ENCODE measurements around the gene PRODH2.
"Not testable (repeated sequence)": the region's sequence is repeated elsewhere in the genome, so short reads cannot be mapped to it uniquely, and the experiment has no call there.

Gene PRODH2

GRCh38 chr19:35843676-35844481 lies 31.2 kb upstream of the PRODH2 start:
- no peak for DNase-seq (ENCODE audit: low read depth in 2 of 2)

GRCh38 chr19:35842666-35843272 lies 30.1 kb upstream of the PRODH2 start:
- no peak for DNase-seq (ENCODE audit: low read depth in 2 of 2)

DNA sequence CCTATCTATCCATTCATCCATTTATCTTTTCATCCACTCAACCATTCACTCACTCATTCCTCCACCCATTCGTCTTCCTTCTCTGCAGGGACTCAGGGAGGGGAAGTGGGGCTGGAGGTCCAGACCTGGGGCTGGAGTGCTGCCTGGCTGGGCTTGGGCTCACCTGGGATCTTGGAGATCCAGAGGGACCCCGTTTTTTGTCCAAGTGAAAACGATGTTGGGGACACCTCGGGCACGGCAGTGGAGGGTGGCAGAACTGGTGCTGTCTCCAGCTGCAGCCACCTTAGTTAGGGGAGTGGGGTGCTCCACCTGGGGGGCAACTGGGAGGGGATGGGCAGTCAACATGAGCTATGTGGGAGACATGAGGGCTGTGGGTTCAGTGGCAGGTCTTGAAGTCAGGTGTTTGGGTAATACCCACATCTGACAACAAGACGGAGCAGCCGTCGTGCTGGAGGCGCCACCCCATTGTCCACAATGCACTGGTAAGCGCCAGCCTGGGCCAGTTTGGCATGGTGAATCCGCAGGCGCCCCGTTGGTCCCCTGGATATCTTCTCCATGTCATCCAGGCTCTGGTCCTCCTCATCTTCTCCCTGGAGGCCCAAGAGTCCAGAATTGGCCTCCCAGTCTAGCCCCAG lies 29.4 kb upstream of the PRODH2 start:
- DNase-seq (ENCODE audit: low read depth in 2 of 2) = no peak

DNA sequence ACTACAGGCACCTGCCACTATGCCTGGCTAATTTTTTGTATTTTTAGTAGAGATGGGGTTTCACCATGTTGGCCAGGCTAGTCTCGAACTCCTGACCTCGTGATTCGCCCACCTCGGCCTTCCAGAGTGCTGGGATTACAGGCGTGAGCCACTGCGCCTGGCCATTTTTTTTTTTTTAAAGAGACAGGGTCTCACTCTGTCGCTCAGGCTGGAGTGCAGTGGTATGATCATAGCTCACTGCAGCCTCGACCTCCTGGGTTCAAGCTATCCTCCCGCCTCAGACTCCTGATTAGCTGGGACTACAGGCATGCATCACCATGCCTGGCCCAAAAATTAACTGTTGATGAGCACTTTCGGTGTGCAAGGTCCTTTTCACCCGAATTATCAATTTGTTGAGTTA lies 23.5 kb upstream of the PRODH2 start:
- DNase-seq (ENCODE audit: low read depth in 2 of 2) = not testable (repeated sequence)

DNA sequence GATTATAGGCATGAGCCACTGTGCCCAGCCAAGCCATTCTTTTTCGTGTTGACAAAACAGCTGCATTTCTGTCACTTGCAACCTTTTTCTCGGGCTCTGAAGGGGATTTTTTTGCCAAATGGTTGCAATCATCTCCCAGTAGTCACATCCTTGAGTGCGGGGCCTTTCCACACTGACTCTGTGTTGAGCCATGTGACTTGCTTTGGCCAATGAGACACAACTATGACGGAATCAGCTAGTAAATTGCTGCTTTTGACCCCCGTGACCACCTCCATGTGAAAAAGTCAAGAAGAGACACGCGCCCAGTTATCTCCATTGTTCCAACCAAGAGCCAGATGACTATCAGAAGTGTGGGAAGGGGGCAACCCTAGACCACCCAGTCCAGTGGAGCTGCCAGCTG lies 21.3 kb upstream of the PRODH2 start:
- DNase-seq (ENCODE audit: low read depth in 2 of 2) = no peak

- no peak for DNase-seq (ENCODE audit: low read depth in 2 of 2)
These were observed 19.4 kb upstream of the PRODH2 start for GRCh38 chr19:35832054-35832453.

DNA sequence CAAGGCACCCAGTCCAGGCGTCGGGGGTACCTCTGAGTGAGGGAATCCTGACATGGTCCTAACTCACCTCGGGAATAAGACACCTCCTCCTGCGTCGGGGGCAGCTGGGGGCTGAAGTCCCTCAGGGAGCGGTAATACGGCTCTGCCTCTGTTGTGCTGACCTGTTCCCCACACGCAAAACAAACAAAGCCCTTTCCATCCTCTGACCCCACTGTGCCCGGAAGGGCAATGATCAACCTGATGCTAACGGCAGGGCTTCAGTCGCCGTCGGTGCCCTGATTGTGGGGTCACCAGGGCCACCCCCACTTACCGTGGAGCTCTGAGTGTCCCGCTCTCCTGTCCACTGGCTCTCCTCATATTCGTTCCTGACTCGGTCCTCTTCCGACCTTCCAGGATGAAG lies 18.3 kb upstream of the PRODH2 start:
- no peak for DNase-seq (ENCODE audit: low read depth in 2 of 2)

GRCh38 chr19:35828692-35829301 lies 16.2 kb upstream of the PRODH2 start:
- DNase-seq (ENCODE audit: low read depth in 2 of 2) = peak; percentile 23 to 64

GRCh38 chr19:35824150-35824549 lies 11.5 kb upstream of the PRODH2 start:
- DNase-seq (ENCODE audit: low read depth in 2 of 2) = no peak

- DNase-seq (ENCODE audit: low read depth in 2 of 2) = no peak
These were observed 9.9 kb upstream of the PRODH2 start for GRCh38 chr19:35822579-35822978.

- DNase-seq (ENCODE audit: low read depth in 2 of 2) = no peak
These were observed 5.8 kb upstream of the PRODH2 start for GRCh38 chr19:35818445-35818844.

DNA sequence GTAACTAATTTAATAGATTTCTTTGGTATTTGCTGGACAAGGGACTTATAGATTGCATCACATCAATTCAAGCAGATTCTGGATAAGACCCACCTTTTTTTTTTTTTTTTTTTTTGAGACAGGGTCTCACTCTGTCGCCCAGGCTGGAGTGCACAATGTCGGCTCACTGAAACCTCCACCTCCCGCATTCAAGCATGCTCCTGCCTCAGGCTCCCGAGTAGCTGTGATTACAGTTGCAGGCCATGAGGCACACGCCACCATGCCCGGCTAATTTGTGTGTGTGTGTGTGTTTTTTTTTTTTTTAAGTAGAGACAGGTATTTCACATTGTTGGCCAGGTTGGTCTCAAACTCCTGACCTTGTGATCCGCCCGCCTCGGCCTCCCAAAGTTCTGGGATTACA lies 4.2 kb upstream of the PRODH2 start:
- DNase-seq (ENCODE audit: low read depth in 2 of 2) = no peak

GRCh38 chr19:35816262-35816661 lies 3.6 kb upstream of the PRODH2 start:
- DNase-seq (ENCODE audit: low read depth in 2 of 2) = no peak

- DNase-seq (ENCODE audit: low read depth in 2 of 2) = no peak
These were observed 622 bp upstream of the PRODH2 start for GRCh38 chr19:35813043-35813890.

- no peak for DNase-seq (ENCODE audit: low read depth in 2 of 2)
These were observed 1.1 kb downstream of the PRODH2 start for GRCh38 chr19:35811317-35812219.

GRCh38 chr19:35807633-35808032 lies 5.0 kb downstream of the PRODH2 start:
- DNase-seq (ENCODE audit: low read depth in 2 of 2) = no peak

DNA sequence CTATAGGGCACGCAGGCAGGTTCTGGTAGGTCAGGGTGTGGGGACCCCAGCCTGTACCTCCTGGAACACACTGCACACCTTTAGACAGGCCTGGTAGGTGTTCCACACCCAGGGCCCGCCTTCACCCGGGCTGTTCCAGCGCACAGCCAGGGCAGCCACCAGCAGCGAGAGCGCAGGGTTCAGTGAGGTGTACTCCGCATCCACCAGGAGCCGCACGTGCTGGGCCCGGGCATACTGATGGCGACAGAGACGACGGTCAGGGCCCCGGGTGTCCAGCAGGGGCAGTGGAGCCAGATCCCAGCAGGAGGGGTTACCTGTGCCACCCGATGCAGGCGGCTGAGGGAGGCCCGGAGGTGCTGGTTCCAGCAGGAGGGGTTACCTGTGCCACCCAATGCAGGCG lies 6.0 kb downstream of the PRODH2 start:
- DNase-seq (ENCODE audit: low read depth in 2 of 2) = no peak

DNA sequence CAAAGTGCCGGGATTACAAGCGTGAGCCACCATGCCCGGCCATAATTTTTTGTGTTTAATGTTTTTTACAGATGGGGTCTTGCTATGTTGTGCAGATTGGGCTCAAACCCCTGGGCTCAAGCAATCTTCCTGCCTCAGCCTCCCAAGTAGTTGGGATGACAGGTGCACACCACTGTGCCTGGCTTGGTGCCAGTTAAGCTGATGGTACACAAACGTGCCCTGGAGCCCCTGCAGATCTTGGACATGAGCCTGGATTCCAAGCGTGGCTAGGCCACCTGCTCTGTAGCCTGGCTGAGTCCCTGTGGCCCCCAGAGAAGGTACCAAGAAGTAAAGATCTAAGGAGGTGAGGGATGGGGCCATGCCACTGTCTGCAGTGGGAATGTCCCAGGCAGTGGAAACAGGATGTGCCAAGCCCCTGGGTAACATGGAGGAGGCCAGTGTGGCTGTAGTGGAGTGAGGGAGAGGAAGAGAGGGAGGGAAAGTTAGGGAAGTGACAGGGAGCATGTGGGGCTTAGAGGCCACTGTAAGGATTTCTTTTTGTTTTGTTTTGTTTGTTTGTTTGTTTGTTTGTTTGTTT lies 7.0 kb downstream of the PRODH2 start:
- DNase-seq (ENCODE audit: low read depth in 2 of 2) = no peak

GRCh38 chr19:35801828-35802227 lies 10.8 kb downstream of the PRODH2 start:
- no peak for DNase-seq (ENCODE audit: low read depth in 2 of 2)

- peak in 1 of 2 donors; percentile 12 for DNase-seq (ENCODE audit: low read depth in 2 of 2)
These were observed 15.0 kb downstream of the PRODH2 start for GRCh38 chr19:35797663-35798062.
